WTC11 (cell line): ENCODE measurements around the gene TP73.

ENCODE experiments used
- NR3C1 ChIP-seq: sonication (generic); formaldehyde crosslinking; conservative IDR thresholded peaks from 2 replicates; pipeline ENCODE4 v1.8.1; 2023; ENCODE audit warnings: low read depth, mild to moderate bottlenecking, missing genetic modification reagents
- TF ChIP-seq, protein P1 (sequence below): fragments of 200-600 bp; IDR thresholded peaks from 2 replicates; pipeline ENCODE4 v1.8.0; 2022; ENCODE audit warnings: antibody characterized with exemption
- TF ChIP-seq, protein P2 (sequence below): sonication (generic); formaldehyde crosslinking; IDR thresholded peaks from 2 replicates; pipeline ENCODE4 v1.8.1; 2022; ENCODE audit warnings: low read depth, missing genetic modification reagents, borderline replicate concordance

GRCh38 chr1:3626025-3626424 is 26.3 kb upstream of the TP73 start:
- TF ChIP-seq, protein P1, sequence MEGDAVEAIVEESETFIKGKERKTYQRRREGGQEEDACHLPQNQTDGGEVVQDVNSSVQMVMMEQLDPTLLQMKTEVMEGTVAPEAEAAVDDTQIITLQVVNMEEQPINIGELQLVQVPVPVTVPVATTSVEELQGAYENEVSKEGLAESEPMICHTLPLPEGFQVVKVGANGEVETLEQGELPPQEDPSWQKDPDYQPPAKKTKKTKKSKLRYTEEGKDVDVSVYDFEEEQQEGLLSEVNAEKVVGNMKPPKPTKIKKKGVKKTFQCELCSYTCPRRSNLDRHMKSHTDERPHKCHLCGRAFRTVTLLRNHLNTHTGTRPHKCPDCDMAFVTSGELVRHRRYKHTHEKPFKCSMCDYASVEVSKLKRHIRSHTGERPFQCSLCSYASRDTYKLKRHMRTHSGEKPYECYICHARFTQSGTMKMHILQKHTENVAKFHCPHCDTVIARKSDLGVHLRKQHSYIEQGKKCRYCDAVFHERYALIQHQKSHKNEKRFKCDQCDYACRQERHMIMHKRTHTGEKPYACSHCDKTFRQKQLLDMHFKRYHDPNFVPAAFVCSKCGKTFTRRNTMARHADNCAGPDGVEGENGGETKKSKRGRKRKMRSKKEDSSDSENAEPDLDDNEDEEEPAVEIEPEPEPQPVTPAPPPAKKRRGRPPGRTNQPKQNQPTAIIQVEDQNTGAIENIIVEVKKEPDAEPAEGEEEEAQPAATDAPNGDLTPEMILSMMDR = no peak
- no peak for TF ChIP-seq NR3C1 (CRISPR knock-in tag)
- TF ChIP-seq, protein P2, sequence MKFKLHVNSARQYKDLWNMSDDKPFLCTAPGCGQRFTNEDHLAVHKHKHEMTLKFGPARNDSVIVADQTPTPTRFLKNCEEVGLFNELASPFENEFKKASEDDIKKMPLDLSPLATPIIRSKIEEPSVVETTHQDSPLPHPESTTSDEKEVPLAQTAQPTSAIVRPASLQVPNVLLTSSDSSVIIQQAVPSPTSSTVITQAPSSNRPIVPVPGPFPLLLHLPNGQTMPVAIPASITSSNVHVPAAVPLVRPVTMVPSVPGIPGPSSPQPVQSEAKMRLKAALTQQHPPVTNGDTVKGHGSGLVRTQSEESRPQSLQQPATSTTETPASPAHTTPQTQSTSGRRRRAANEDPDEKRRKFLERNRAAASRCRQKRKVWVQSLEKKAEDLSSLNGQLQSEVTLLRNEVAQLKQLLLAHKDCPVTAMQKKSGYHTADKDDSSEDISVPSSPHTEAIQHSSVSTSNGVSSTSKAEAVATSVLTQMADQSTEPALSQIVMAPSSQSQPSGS (CRISPR knock-in tag) = no peak
